CD4-positive, alpha-beta T cell treated with Interferon gamma for 1 hour (primary cell): ENCODE results near the gene MUC5AC.

Experiments
- DNase-seq: peaks from one replicate; pipeline ENCODE4 v3.0.0-alpha.2; 2020

Gene MUC5AC

DNA sequence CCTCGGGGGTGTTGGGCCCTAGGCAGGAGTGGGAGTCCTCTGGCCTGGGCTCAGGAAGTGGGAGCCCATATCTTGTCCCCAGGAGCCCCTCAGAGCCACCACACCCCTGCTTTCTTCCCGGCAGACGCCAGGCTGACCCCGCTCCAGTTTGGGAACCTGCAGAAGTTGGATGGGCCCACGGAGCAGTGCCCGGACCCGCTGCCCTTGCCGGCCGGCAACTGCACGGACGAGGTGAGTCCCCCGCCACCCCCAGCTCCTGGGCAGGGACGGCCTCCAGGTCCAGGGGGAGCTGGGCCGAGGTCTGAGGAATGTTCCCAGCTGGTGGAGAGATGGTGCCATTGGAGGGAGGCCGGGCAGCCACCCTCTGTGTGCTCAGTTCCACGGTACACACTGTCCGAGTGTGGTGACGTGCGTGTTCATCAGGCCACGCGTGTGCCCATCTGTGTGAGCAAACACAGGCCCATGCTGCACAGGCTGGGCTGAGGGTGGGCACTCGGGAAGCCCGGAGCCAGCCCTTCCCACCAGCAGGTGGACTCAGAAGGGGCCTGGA is 69.9 kb downstream of the MUC5AC start:
- DNase-seq = no peak

DNA sequence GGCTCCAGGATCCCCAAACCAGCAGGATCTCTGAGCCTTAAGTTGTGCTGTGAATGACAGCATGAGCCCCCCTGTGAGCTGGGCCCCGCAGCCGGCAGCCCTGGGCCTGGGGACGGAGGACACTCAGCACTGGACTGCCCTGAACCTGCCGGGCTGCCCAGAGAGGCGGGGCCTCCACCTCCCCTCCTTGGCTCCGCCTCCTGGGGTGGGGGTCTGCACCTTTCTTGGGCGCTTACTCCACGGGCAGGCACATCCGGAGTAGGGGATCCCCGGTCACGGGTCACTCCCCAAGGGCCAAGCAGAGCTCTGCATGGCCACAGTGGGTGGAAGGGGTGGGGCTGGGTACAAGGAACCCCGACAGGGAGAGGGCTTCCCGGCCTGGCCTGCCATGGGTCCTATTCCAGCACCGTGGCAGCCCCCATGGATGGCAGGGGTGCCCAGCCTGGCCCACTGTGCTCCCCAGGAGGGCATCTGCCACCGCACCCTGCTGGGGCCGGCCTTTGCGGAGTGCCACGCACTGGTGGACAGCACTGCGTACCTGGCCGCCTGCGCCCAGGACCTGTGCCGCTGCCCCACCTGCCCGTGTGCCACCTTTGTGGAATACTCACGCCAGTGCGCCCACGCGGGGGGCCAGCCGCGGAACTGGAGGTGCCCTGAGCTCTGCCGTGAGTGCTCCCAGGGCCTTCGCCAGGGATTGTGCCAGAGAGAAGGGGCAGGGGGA is 70.5 kb downstream of the MUC5AC start:
- no peak for DNase-seq

GRCh38 chr11:1228921-1229451 is 71.2 kb downstream of the MUC5AC start:
- no peak for DNase-seq

- no peak for DNase-seq
Observed at GRCh38 chr11:1229471-1230120, 71.8 kb downstream of the MUC5AC start.

DNA sequence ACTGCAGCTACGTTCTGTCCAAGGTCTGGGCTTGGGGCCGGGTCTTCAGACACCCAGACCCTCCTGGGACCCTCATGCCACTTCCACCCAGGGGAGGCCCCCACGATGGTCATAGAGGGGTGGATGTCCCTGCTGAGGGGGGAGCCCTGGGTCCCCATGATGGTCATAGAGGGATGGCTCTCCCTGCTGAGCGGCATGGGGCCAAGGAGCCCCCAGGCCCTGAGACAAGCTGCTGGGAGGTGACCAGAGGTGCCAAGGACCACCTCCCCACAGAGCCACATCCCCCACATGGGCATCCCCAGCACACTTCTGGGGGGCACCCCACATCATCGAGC is 72.3 kb downstream of the MUC5AC start:
- DNase-seq = no peak

DNA sequence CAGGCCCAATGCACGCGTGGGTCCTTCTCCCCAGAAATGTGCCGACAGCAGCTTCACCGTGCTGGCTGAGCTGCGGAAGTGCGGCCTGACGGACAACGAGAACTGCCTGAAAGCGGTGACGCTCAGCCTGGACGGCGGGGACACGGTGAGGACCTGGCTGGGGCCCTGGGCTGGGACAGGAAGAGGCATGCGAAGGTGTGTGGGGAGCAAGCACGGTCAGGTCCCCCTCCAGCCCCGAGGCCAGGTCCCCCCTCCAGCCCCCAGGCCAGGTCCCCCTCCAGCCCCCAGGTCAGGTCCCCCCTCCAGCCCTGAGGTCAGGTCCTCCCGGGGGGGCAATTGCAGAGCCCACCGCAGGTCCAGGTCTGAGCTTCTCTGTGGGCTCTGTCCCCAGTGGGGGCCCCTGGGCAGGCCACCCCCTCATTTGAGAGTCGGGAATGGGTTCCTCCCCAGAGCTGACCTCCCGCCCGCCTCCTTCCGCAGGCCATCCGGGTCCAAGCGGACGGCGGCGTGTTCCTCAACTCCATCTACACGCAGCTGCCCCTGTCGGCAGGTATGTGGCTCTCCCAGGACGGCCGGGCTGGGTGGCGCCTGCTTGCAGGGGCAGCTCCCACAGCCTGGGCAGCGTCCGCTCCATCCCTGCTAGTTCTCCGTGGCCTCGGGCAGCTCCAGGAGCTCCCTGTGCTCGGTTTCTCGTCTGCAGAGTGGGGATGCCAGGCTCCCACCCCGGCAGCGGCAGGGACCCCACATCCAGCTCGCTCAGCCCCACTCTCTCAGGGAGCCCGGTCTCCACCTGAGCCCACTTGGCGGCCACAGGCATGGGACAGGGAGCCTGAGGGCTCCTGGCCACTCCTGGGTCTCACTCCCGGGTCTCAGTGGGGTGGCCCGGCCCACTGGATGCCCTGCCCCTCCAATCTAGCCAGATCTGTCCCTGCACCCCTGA is 73.0 kb downstream of the MUC5AC start:
- no peak for DNase-seq

DNA sequence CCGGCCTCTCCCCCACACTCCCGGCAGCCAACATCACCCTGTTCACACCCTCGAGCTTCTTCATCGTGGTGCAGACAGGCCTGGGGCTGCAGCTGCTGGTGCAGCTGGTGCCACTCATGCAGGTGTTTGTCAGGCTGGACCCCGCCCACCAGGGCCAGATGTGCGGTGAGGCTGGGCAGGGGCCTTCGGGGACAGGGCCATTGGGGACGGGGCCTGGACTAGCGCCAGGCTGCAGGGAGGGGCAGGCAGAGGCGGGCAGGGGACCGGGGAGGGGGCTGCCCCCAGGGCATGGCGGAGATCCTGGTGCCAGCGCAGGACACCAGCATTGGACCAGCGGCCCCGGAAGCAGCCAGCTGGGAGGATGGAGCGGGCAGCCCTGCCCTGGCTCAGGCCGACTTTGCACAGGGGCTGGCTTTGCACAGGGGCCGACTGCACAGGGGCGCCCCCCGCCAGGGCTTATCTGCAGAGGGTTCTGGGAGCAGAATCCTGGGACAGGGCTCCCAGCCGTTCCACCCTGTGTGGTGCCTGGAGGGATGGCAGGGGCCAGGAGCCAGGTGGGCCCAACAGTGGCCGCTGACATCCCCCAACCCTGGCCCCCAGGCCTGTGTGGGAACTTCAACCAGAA is 73.8 kb downstream of the MUC5AC start:
- no peak for DNase-seq

GRCh38 chr11:1232021-1232882 is 74.5 kb downstream of the MUC5AC start:
- DNase-seq = no peak

- no peak for DNase-seq
Observed at GRCh38 chr11:1232883-1233321, 75.1 kb downstream of the MUC5AC start.

DNA sequence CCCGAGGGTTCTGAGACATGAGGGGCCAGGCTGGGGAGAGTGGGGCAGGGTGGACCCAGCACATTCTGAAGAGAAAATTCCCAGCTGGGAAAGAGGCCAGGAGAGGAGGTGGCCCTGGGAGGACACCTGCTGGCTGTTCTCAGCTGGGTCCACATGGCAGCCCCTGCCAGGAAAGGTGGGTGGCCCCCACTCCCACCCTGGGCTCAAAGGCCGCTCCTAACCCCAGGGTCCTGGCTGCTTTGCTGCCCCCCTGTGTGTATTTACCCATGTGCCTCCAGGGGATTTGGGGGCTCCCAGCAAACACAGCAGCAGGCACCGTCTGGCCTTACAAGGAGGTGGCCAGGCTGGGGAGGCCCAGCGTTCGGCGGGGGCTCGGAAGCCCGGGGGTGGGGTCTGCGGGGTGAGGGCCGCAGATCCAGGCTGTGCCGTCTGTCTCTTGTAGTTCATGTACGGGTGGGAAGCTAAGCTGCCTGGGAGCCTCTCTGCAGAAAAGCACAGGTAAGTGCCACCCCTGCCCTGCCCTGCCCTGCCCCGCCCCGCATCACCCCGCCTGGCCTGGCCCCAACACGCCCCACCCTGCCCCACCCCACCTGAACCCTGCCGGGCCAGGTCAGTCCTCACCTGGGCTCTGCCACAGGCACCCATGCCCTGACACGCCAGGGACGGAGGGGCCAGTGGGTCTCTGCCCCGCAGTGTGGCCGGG is 75.7 kb downstream of the MUC5AC start:
- DNase-seq = no peak

- DNase-seq = no peak
Observed at GRCh38 chr11:1234054-1234720, 76.4 kb downstream of the MUC5AC start.

DNA sequence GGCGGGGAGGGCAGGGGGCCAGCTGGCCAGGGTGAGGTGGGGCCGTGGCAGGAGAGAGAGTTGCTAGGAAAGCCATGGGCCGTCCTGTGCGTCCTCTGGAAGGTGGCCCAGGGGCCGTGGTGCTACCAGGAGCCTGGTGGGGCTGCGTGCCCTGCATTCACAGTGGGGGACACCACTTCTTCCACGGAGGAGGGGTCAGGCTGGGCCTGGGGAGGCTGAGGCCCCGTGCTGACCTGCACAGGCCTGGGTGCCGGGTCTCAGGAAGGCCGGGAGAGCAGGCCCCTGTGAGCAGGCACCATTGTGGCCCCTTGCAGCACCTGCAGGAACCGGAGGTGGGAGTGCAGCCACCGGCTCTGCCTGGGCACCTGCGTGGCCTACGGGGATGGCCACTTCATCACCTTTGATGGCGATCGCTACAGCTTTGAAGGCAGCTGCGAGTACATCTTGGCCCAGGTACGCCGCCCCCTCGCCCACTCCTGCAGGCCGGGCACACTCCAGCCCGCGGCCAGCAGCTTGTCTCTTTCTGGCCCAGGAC is 77.1 kb downstream of the MUC5AC start:
- DNase-seq = no peak

DNA sequence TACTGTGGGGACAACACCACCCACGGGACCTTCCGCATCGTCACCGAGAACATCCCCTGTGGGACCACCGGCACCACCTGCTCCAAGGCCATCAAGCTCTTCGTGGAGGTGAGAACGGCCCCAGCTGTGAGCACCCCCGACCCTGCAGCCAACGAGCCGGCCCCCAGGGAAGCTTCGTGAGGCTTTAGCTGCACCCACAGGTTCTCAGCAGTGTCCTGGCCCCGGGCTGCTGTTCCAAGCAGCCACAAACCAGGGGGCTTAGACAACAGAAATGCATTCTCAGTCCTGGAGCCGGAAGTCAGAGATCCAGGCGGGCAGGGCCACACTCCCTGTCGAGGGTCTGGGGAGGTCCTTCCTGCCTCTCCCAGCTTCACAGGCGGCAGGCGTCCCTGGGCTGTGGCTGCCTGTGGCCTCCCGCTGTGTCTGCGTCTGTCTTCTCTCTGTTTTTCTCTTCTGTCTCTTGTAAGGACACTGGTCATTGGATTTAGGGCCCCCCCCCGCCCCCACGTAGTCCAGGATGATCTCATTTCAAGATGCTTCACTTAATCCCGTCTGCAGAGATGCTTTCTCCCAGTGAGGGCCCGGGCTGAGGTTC is 77.7 kb downstream of the MUC5AC start:
- no peak for DNase-seq

DNA sequence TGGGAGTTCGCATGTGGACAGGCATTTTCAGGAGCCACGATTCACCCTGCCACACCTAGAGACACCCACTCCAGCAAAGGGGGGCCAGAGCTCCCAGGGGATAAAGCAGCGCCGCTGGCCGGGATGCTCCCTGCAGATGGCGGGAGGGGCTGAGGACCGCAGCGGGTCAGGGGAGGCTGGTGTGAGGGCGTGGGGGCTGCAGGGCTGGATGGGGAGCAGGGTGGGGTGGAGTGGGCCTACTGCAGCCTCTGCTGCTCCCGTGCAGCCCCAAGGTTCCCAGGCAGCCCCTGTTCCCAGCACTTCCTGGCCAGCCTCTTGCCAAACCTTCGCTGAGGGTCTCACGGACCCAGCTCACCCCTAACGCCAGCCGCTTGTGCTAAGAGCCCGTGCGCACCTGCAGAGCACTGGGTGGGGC is 78.2 kb downstream of the MUC5AC start:
- no peak for DNase-seq

GRCh38 chr11:1236316-1237127 is 78.8 kb downstream of the MUC5AC start:
- DNase-seq = no peak

DNA sequence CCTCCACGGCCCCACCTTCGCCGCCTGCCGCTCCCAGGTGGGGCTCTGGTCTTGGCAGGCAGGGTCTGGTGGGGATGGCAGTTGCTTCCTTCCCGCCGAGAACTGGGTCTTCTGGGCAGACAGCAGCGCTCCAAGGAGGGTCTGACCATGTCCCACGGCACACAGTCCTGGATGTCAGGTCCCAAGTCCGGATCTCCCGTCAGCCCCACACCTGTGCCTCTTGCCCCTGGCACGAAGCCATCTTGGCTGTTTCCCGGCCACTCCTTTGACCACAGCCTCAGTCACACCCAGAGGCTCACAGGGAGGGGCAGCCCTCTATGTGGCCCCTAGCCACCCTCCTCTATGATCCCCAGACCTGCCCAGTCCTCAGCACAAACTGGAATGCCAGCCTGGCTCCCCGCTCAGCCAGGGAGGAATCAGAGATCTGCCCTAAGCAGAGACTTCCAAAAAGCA is 79.4 kb downstream of the MUC5AC start:
- no peak for DNase-seq

DNA sequence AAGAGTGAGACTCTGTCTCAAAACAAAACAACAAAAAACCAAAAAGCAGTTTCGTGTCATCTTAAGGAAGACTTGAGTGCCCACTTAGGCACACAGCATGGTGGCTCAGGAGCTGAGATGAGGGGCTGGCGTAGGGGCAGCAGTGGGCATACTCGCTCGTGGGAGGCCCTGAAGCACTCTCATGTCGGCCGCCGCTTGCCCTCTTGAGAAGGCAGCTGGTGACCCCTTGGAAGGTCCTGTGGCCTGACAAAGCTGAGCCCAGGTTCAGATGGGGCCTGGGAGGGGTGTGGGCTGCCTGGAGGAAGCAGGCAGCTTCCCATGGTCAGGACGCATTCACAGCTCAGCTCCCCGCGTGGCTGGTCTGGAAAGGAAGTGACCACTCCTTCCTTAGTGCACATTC is 80.1 kb downstream of the MUC5AC start:
- no peak for DNase-seq

GRCh38 chr11:1238767-1239595 is 81.2 kb downstream of the MUC5AC start:
- no peak for DNase-seq
